ENCODE measurements around the gene NDUFAF2. TPM values are rescaled to one million over a fixed set of nuclear protein-coding genes. Genes with fewer than 3 reads are reported as not detected.

Gene NDUFAF2
- total and polyA plus RNA-seq, 10 of the 15 experiments (the other 5 are each of a cell fraction or from before 2014, with no cell fraction given): 22.4 to 121 (median 65.3) TPM

GRCh38 chr5:61177070-61177469 is 232.1 kb downstream of the NDUFAF2 start (continued):
- TF ChIP-seq SREBF2 (IDR thresholded peaks at IDR 0.05; ENCODE audit: low read length) (no peak), IKZF2 (IDR thresholded peaks at IDR 0.05) (no peak), NR2F1 (conservative IDR thresholded peaks at IDR 0.05) (no peak), ZBTB33 (IDR thresholded peaks at IDR 0.05) (no peak)

GRCh38 chr5:61177716-61178115 is 232.7 kb downstream of the NDUFAF2 start:
- BruUV-seq (replicated peaks): no TSS peak
- Histone ChIP-seq H3K9me3 (replicated peaks; ENCODE audit: control insufficient read depth, insufficient read depth, low read length) (0 out of 3 replicates have a peak, but pooled peaks cover 2% of the 10 kb centered on the region), H3K79me2 (ENCODE audit: control insufficient read depth, insufficient read depth, low read length) (no peaks in the 10 kb centered on the region), H2AFZ (ENCODE audit: control insufficient read depth, low read depth, low read length) (peak overlapping the region; percentile 37), H3K4me1 (ENCODE audit: control insufficient read depth, insufficient read depth, low read length) (peaks cover 10% of the 10 kb centered on the region), H3K27me3 (replicated peaks in 1 of 2; ENCODE audit: control insufficient read depth in 2 of 2, insufficient read depth in 2 of 2, low read length in 1 of 2) (no peaks in the 10 kb centered on the region), H3K27ac (ENCODE audit: control insufficient read depth, insufficient read depth) (no peak overlapping the region), H3K36me3 (ENCODE audit: control insufficient read depth in 2 of 2, insufficient read depth in 2 of 2, low read length in 1 of 2) (no peaks in the 10 kb centered on the region), H3K9ac (ENCODE audit: control insufficient read depth, insufficient read depth, low read length) (no peak overlapping the region), H4K20me1 (ENCODE audit: control insufficient read depth, insufficient read depth) (no peaks in the 10 kb centered on the region), H3K4me3 (no peak overlapping the region), H3K4me2 (ENCODE audit: control insufficient read depth, insufficient read depth) (peak overlapping the region; percentile 3)
- peak; percentile 52 for FAIRE-seq
- ChIA-PET RAD21 (ENCODE audit: unreplicated experiment) (interaction anchor here (1.0 to 3.3 kb wide), 5 partner anchors 23 to 481 kb away, joined by 3 to 19 read pairs (median 3); no protein-coding TSS in a partner anchor), SMC1A (ENCODE audit: uncharacterized antibody, unreplicated experiment) (interaction anchor here (1.0 to 5.1 kb wide), 12 partner anchors 9 to 227 kb away, joined by 3 to 34 read pairs (median 5); partner anchors contain the start of gene ZSWIM6), CTCF (interaction anchor here (1.0 to 2.0 kb wide), 6 partner anchors 9 to 480 kb away, joined by 3 to 7 read pairs (median 4); no protein-coding TSS in a partner anchor), POLR2A (interaction anchor here (0.6 to 1.2 kb wide), 3 partner anchors 15 to 500 kb away, joined by 3 read pairs; no protein-coding TSS in a partner anchor)
- intact Hi-C loops (cut with micrococcal nuclease; ENCODE audit: unreplicated experiment) (no loop called here), in situ Hi-C loops (cut with MboI) (no loop called here)
- 37% methylated on average over 7 of the region's 7 CpGs for WGBS (ENCODE audit: insufficient coverage, insufficient replicate concordance, low lambda C conversion rate, missing lambda C conversion rate)
- DNase-seq (ENCODE audit: low read depth, low spot score): no peak
- ATAC-seq: peak; percentile 91
- no peak for TF ChIP-seq ZZZ3 (IDR thresholded peaks at IDR 0.05; ENCODE audit: control insufficient read depth, insufficient read length, low read depth)
- no peak for TF ChIP-seq SIN3A (IDR thresholded peaks at IDR 0.05; ENCODE audit: low read depth, low read length)
- peak; percentile 11 for TF ChIP-seq MEF2B (IDR thresholded peaks at IDR 0.05; ENCODE audit: partially characterized antibody, poor library complexity, severe bottlenecking)
- TF ChIP-seq NBN (IDR thresholded peaks at IDR 0.05): 0 out of 2 replicates have a peak, but pooled peaks have one; percentile 20
- TF ChIP-seq ZNF687 (IDR thresholded peaks at IDR 0.05): peak; percentile 68
- no peak for TF ChIP-seq ATF7 (IDR thresholded peaks at IDR 0.05; ENCODE audit: low read depth)
- TF ChIP-seq ELK1 (IDR thresholded peaks at IDR 0.05; ENCODE audit: low read depth, low read length): no peak
- TF ChIP-seq BACH1 (IDR thresholded peaks at IDR 0.05; ENCODE audit: borderline replicate concordance): no peak
- TF ChIP-seq ZNF384 (IDR thresholded peaks at IDR 0.05; ENCODE audit: borderline replicate concordance, low read depth, low read length): no peak
- TF ChIP-seq HDAC6 (IDR thresholded peaks at IDR 0.05; ENCODE audit: unreplicated experiment): no peak
- 0 out of 2 replicates have a peak, but pooled peaks have one; percentile 4 for TF ChIP-seq NR2F1 (conservative IDR thresholded peaks at IDR 0.05)
- no peak for TF ChIP-seq YBX1 (IDR thresholded peaks at IDR 0.05)
- TF ChIP-seq GABPA (IDR thresholded peaks at IDR 0.05; ENCODE audit: low read depth): no peak
